ENCODE data around the gene FOXA3. TPM values are rescaled to one million over a fixed set of nuclear protein-coding genes. Genes with fewer than 3 reads are reported as not detected.

Gene FOXA3
- total RNA-seq, 4 donors from 2014 or later, result not detected

DNA sequence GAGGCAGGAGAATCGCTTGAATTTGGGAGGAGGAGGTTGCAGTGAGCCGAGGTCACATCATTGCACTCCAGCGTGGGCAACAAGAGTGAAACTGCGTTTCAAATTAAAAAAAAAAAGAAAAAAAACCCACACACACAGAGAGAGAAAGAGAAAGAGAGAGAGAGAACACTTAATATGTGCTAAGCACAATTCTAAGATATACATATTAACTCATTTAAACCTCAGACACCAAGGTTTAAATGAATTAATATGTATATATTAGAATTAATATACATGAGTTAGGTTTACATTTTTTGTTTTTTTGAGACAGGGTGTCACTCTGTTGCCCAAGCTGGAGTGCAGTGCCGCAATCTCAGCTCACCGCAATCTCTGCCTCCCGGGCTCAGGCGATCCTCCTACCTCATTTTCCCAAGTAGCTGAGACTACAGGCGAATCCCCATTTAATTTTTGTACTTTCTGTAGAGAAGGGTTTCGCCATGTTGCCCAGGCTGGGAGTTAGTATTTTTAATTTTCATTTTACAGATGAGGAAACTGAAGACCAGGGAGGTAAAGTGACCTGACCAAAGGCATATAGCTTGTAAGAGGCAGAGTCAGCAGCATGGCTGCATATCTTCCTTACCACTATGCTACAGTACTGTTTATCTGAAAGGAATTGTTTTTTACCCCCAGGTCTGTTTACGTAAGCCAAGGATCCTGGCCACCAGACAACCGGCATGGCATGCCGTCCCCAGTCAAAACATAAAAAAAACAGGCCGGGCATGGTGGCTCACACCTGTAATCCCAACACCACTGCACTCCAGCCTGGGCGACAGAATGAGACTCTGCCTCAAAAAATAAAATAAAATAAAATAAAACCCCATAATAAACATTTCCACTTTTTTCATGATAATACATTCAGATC lies 3.5 kb upstream of the FOXA3 start:
- 88 to 89% methylated on average over 15 of the region's 15 CpGs for WGBS, 2 donors
- no peak for DNase-seq (ENCODE audit: low spot score in 2 of 2)
- TF ChIP-seq EP300 (IDR thresholded peaks at IDR 0.05) (no peak), POLR2A (IDR thresholded peaks at IDR 0.05) (no peak)
- TF ChIP-seq, protein P1, sequence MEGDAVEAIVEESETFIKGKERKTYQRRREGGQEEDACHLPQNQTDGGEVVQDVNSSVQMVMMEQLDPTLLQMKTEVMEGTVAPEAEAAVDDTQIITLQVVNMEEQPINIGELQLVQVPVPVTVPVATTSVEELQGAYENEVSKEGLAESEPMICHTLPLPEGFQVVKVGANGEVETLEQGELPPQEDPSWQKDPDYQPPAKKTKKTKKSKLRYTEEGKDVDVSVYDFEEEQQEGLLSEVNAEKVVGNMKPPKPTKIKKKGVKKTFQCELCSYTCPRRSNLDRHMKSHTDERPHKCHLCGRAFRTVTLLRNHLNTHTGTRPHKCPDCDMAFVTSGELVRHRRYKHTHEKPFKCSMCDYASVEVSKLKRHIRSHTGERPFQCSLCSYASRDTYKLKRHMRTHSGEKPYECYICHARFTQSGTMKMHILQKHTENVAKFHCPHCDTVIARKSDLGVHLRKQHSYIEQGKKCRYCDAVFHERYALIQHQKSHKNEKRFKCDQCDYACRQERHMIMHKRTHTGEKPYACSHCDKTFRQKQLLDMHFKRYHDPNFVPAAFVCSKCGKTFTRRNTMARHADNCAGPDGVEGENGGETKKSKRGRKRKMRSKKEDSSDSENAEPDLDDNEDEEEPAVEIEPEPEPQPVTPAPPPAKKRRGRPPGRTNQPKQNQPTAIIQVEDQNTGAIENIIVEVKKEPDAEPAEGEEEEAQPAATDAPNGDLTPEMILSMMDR (IDR thresholded peaks at IDR 0.05), result no peak
- Histone ChIP-seq H3K4me3 (no peak overlapping the region), H3K27me3 (peaks cover 2 to 22% of the 10 kb centered on the region in 2 donors), H3K36me3 (peaks cover 0 to 45% (median 12%) of the 10 kb centered on the region in 3 donors), H3K27ac (no peak overlapping the region), H3K9me3 (no peaks in the 10 kb centered on the region), H3K4me1 (peaks cover 0 to 34% (median 21%) of the 10 kb centered on the region in 4 donors)

DNA sequence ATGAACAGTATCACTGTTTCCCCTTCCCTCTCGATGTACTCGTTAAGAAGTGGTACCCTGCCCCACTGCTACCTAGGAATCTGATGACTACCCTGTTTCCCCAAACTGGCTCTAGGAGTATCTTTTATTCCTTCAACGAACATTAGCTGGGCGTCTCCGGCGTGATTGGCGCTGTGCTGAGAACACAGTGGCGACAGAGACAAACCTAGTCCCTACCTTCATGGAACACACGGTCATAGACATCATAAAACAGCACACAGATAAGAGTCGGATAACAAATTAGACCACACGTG lies 1.9 kb upstream of the FOXA3 start:
- peak overlapping the region; percentile 75 to 97 (median 94) for H3K4me3 ChIP-seq
- H3K27ac ChIP-seq, result peak overlapping the region; percentile 88 to 97 (median 92)

DNA sequence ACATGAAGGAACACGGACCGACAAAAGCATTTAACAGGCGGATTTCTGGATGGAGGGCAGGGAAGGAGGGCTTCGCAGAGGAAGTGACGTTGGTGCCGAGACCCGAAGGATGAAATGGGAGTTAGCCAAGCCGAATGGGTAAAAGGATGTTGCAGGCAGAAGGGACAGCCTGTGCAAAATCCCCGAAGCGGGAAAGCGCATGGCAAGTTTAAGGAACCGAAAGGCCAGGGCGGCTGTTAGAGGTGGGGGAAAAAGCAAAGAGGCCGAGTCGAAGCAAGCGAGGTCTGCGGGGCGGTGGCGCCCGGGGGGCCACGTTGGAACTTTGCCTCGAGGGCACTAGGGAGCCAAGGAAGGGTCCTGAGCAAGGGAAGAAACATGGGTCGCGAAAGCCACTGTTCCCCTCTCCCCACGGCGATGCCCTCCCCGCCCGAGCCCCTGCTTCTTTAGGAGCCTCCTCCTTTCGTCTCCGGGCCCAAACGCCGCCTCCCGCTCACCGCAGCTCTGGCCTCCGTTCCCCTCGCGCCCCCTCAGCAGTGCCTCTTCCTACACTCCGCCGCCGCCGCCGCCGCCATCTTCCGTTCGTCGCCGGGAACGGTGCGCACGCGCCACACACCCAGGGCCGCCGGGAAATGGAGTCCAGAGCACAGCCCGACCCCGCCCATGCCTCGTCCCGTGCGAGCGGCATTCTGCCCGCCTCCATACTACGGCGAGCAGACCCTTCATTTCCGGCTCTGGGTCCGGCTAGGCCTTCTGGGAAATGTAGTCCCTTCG lies 1.4 kb upstream of the FOXA3 start, which contains the start of gene SYMPK:
Gene SYMPK (minus strand): TSS at position 584 of the 771 bp plus-strand sequence. CDS start 8,652 bp downstream, outside the sequence.
- H3K4me3 ChIP-seq, result peak within 1 kb of the TSS; percentile 75 to 97 (median 94)
- peak; percentile 96 to 98 for DNase-seq (ENCODE audit: low spot score in 2 of 2)
- peaks cover 2 to 31% of the 10 kb centered on the region in 2 donors for H3K27me3 ChIP-seq
- WGBS, 2 donors, result 0 to 1% methylated on average over 58 to 60 of the region's 65 CpGs
- TF ChIP-seq POLR2A (IDR thresholded peaks at IDR 0.05) (peak; percentile 37 to 83), EP300 (IDR thresholded peaks at IDR 0.05) (peak; percentile 90 to 98)
- TF ChIP-seq, protein P1 (IDR thresholded peaks at IDR 0.05), result peak in 1 of 5 experiments; percentile 29
- no peaks in the 10 kb centered on the region for H3K9me3 ChIP-seq
- H3K36me3 ChIP-seq, result peaks cover 0 to 30% (median 12%) of the 10 kb centered on the region in 3 donors
- H3K4me1 ChIP-seq, result peaks cover 0 to 34% (median 21%) of the 10 kb centered on the region in 4 donors
- peak within 1 kb of the TSS; percentile 88 to 97 (median 92) for H3K27ac ChIP-seq

More for the DNA sequence above, 1.9 kb upstream of the FOXA3 start:
- TF ChIP-seq EP300 (IDR thresholded peaks at IDR 0.05) (no peak), POLR2A (IDR thresholded peaks at IDR 0.05) (no peak)
- TF ChIP-seq, protein P1 (IDR thresholded peaks at IDR 0.05), result no peak
- Histone ChIP-seq H3K36me3 (peaks cover 0 to 31% (median 12%) of the 10 kb centered on the region in 3 donors), H3K4me1 (peaks cover 0 to 34% (median 21%) of the 10 kb centered on the region in 4 donors), H3K9me3 (no peaks in the 10 kb centered on the region), H3K27me3 (peaks cover 2 to 31% of the 10 kb centered on the region in 2 donors)
- WGBS, 2 donors, result 0% methylated on average over 11 of the region's 11 CpGs
- DNase-seq (ENCODE audit: low spot score in 2 of 2), result no peak

DNA sequence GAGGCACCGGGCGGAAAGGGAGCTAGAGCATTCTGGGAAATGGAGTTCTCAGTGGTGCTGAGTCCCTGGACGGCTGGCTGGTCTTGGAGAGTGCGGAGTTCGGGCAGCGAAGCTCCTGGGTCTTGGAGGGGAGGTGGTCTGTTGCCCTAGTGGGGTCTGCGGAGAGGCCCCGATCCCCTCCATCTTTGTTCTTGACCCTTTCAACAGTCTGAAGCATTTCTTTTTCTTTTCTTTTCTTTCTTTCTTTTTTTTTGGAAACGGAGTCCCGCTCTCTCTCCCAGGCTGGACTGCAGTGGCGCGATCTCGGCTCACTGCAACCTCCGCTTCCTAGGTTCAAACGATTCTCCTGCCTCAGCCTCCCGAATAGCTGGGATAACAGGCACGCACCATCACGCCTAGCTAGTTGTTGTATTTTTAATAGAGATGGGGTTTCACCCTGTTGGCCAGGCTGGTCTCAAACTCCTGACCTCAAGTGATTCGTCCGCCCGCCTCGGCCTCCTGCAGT lies 739 bp upstream of the FOXA3 start:
- 3 to 7% methylated on average over 21 to 22 of the region's 22 CpGs for WGBS, 2 donors
- H3K9me3 ChIP-seq, result no peaks in the 10 kb centered on the region
- H3K27ac ChIP-seq, result no peak overlapping the region

More for the DNA sequence above, 739 bp upstream of the FOXA3 start:
- Histone ChIP-seq H3K4me3 (peak overlapping the region; percentile 23 to 97 (median 94)), H3K4me1 (peaks cover 0 to 34% (median 21%) of the 10 kb centered on the region in 4 donors), H3K27me3 (peaks cover 2 to 31% of the 10 kb centered on the region in 2 donors), H3K36me3 (peaks cover 0 to 24% (median 12%) of the 10 kb centered on the region in 3 donors)
- no peak for TF ChIP-seq POLR2A (IDR thresholded peaks at IDR 0.05)
- TF ChIP-seq, protein P1 (IDR thresholded peaks at IDR 0.05), result no peak
- peak in 1 of 2 donors; percentile 57 for TF ChIP-seq EP300 (IDR thresholded peaks at IDR 0.05)
- DNase-seq (ENCODE audit: low spot score in 2 of 2), result no peak
